ENCODE data around the gene PTK6. TPM values are rescaled to one million over a fixed set of nuclear protein-coding genes. Genes with fewer than 3 reads are reported as not detected.

Gene PTK6
- total RNA-seq, 2 experiments from 2014 or later: 0.13 to 2.0 TPM

- peaks cover 18% of the 10 kb centered on the region for H3K4me1 ChIP-seq (ENCODE audit: insufficient read depth, low read length, poor library complexity, severe bottlenecking)
- intact Hi-C loops (cut with micrococcal nuclease; ENCODE audit: unreplicated experiment): no loop called here
Measured at GRCh38 chr20:63570281-63571086, 33.3 kb upstream of the PTK6 start.

DNA sequence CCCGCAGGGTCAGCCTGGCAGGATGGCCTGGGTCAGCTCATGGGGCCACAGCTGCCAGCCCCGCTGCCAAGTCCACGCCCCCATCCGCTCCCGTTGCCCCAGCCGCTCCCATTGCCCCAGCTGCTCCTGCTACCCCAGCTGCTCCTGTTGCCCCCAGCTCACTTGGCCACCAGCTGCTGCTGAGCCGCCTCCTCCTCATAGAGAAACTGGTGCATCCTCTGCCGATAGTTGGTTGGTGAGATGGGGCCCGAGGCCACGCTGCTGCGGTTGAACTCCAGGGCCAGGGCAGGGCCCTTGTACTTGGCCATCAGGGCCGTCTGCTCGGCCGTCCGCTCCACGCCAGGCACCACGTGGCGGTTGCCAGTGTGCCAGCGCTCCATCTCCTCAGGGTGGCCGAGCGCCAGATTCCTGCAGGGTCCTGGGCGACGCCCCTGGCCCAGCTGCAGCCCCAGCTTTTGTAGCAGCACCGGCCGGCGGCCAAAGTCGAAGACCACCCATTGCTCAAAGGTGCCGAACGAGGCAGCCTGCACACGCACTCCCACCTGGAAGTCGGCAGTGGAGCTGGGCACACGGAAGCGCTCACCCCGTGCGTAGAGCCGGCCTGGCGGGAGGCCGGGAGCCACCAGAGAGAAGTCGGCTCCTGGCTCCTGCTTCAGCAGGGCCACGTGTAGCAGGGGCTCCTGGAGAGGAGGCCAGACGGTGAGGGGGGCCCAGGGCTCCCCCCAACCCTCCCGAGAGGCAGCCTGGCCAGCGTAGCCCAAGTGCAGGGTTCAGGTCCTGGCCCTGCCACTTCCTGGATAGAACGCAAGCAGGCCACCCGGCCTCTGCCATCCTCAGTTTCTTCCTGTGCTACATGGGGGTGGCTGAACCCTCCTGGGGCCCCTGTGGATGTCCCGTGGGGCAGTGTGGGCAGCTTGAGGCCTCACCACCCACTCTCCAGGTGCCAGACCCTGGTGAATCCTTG is 32.1 kb upstream of the PTK6 start:
- Histone ChIP-seq H3K4me2 (ENCODE audit: low read length) (no peak overlapping the region), H3K36me3 (ENCODE audit: insufficient read depth, low read length) (no peaks in the 10 kb centered on the region), H3K9me2 (ENCODE audit: insufficient read depth, low read length) (no peaks in the 10 kb centered on the region), H2AFZ (ENCODE audit: low read length) (no peak overlapping the region), H4K20me1 (ENCODE audit: insufficient read depth, low read length) (no peaks in the 10 kb centered on the region), H3K4me3 (ENCODE audit: low read depth, low read length, poor library complexity, severe bottlenecking) (no peak overlapping the region), H3K79me2 (ENCODE audit: insufficient read depth, low read depth, low read length) (no peaks in the 10 kb centered on the region), H3K27ac (ENCODE audit: low read depth, low read length, poor library complexity, severe bottlenecking) (no peak overlapping the region), H3K9me3 (ENCODE audit: low read length) (no peaks in the 10 kb centered on the region), H3K4me1 (ENCODE audit: insufficient read depth, low read length, poor library complexity, severe bottlenecking) (peaks cover 13% of the 10 kb centered on the region)
- POLR2A ChIA-PET: no interaction called here
- CTCF ChIA-PET (ENCODE audit: unreplicated experiment): interaction anchor here (0.6 to 1.1 kb wide), 2 partner anchors 27 to 73 kb away, joined by 11 to 16 read pairs; no protein-coding TSS in a partner anchor
- TF ChIP-seq, protein P1, sequence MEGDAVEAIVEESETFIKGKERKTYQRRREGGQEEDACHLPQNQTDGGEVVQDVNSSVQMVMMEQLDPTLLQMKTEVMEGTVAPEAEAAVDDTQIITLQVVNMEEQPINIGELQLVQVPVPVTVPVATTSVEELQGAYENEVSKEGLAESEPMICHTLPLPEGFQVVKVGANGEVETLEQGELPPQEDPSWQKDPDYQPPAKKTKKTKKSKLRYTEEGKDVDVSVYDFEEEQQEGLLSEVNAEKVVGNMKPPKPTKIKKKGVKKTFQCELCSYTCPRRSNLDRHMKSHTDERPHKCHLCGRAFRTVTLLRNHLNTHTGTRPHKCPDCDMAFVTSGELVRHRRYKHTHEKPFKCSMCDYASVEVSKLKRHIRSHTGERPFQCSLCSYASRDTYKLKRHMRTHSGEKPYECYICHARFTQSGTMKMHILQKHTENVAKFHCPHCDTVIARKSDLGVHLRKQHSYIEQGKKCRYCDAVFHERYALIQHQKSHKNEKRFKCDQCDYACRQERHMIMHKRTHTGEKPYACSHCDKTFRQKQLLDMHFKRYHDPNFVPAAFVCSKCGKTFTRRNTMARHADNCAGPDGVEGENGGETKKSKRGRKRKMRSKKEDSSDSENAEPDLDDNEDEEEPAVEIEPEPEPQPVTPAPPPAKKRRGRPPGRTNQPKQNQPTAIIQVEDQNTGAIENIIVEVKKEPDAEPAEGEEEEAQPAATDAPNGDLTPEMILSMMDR (conservative IDR thresholded peaks at IDR 0.05; ENCODE audit: low read length): no peak
- no peak for TF ChIP-seq EZH2phosphoT487 (IDR thresholded peaks at IDR 0.05; ENCODE audit: borderline replicate concordance, low read depth, low read length)
- intact Hi-C loops (cut with micrococcal nuclease; ENCODE audit: unreplicated experiment): no loop called here
- DNase-seq (ENCODE audit: low spot score): no peak
- no TSS peak for BruUV-seq (replicated peaks)

More at GRCh38 chr20:63570281-63571086, 33.3 kb upstream of the PTK6 start:
- Histone ChIP-seq H3K79me2 (ENCODE audit: insufficient read depth, low read depth, low read length) (no peaks in the 10 kb centered on the region), H3K4me3 (ENCODE audit: low read depth, low read length, poor library complexity, severe bottlenecking) (no peak overlapping the region), H3K4me2 (ENCODE audit: low read length) (no peak overlapping the region), H3K27ac (ENCODE audit: low read depth, low read length, poor library complexity, severe bottlenecking) (no peak overlapping the region), H3K9me2 (ENCODE audit: insufficient read depth, low read length) (no peaks in the 10 kb centered on the region), H2AFZ (ENCODE audit: low read length) (no peak overlapping the region), H3K9me3 (ENCODE audit: low read length) (no peaks in the 10 kb centered on the region), H4K20me1 (ENCODE audit: insufficient read depth, low read length) (no peaks in the 10 kb centered on the region), H3K36me3 (ENCODE audit: insufficient read depth, low read length) (no peaks in the 10 kb centered on the region)
- no peak for TF ChIP-seq EZH2phosphoT487 (IDR thresholded peaks at IDR 0.05; ENCODE audit: borderline replicate concordance, low read depth, low read length)
- DNase-seq (ENCODE audit: low spot score): no peak
- POLR2A ChIA-PET: no interaction called here
- CTCF ChIA-PET (ENCODE audit: unreplicated experiment): interaction anchor here (1.1 kb wide), 1 partner anchor 74 kb away, joined by 16 read pairs; no protein-coding TSS in a partner anchor
- no TSS peak for BruUV-seq (replicated peaks)

GRCh38 chr20:63568170-63568981 is 31.2 kb upstream of the PTK6 start:
- Histone ChIP-seq H3K9me3 (ENCODE audit: low read length) (no peaks in the 10 kb centered on the region), H3K9me2 (ENCODE audit: insufficient read depth, low read length) (no peaks in the 10 kb centered on the region), H2AFZ (ENCODE audit: low read length) (no peak overlapping the region), H3K4me1 (ENCODE audit: insufficient read depth, low read length, poor library complexity, severe bottlenecking) (peaks cover 12% of the 10 kb centered on the region), H3K36me3 (ENCODE audit: insufficient read depth, low read length) (no peaks in the 10 kb centered on the region), H3K4me2 (ENCODE audit: low read length) (peak overlapping the region; percentile 18), H3K4me3 (ENCODE audit: low read depth, low read length, poor library complexity, severe bottlenecking) (no peak overlapping the region), H3K79me2 (ENCODE audit: insufficient read depth, low read depth, low read length) (no peaks in the 10 kb centered on the region), H3K27ac (ENCODE audit: low read depth, low read length, poor library complexity, severe bottlenecking) (no peak overlapping the region), H4K20me1 (ENCODE audit: insufficient read depth, low read length) (no peaks in the 10 kb centered on the region)
- TF ChIP-seq EZH2phosphoT487 (IDR thresholded peaks at IDR 0.05; ENCODE audit: borderline replicate concordance, low read depth, low read length): no peak
- TF ChIP-seq, protein P1 (conservative IDR thresholded peaks at IDR 0.05; ENCODE audit: low read length): no peak
- BruUV-seq (replicated peaks): no TSS peak
- ChIA-PET CTCF (ENCODE audit: unreplicated experiment) (interaction anchor here (0.6 kb wide), 1 partner anchor 26 kb away, joined by 11 read pairs; no protein-coding TSS in a partner anchor), POLR2A (no interaction called here)
- intact Hi-C loops (cut with micrococcal nuclease; ENCODE audit: unreplicated experiment): no loop called here
- DNase-seq (ENCODE audit: low spot score): no peak
